Measurements from ENCODE around the gene CHMP1A. TPM values are rescaled to one million over a fixed set of nuclear protein-coding genes. Genes with fewer than 3 reads are reported as not detected.
"Not testable (repeated sequence)": the region's sequence is repeated elsewhere in the genome, so short reads cannot be mapped to it uniquely, and the experiment has no call there.

Gene CHMP1A
- total RNA-seq, 2 experiments from 2014 or later: 51.1 to 56.9 TPM

GRCh38 chr16:89636663-89637062 is 20.8 kb downstream of the CHMP1A start:
- no peaks in the 10 kb centered on the region for H3K9me3 Mint-ChIP-seq
- no peak for TF ChIP-seq CTCF (IDR thresholded peaks at IDR 0.05)
- DNase-seq (no peak), ATAC-seq (no peak)
- POLR2A ChIA-PET: no interaction called here
- peaks cover 4% of the 10 kb centered on the region for H3K27me3 Mint-ChIP-seq
- peaks cover 10% of the 10 kb centered on the region for H3K4me1 Mint-ChIP-seq (ENCODE audit: low read depth)
- CTCF ChIA-PET: no interaction called here
- intact Hi-C loops (cut with micrococcal nuclease): no loop called here
- no peak overlapping the region for H3K4me3 Mint-ChIP-seq
- H3K27ac Mint-ChIP-seq: no peak overlapping the region
- no peaks in the 10 kb centered on the region for H3K36me3 Mint-ChIP-seq (ENCODE audit: low read depth)

GRCh38 chr16:89634463-89635385 is 22.8 kb downstream of the CHMP1A start:
- H3K4me1 Mint-ChIP-seq (ENCODE audit: low read depth); H3K4me3 Mint-ChIP-seq; H3K36me3 Mint-ChIP-seq (ENCODE audit: low read depth); DNase-seq; CTCF ChIA-PET; H3K9me3 Mint-ChIP-seq; intact Hi-C loops (cut with micrococcal nuclease); ATAC-seq; POLR2A ChIA-PET; H3K27me3 Mint-ChIP-seq; H3K27ac Mint-ChIP-seq: not testable (repeated sequence)

GRCh38 chr16:89633064-89633631 is 24.4 kb downstream of the CHMP1A start:
- Mint-ChIP-seq H3K4me3 (no peak overlapping the region), H3K36me3 (ENCODE audit: low read depth) (no peaks in the 10 kb centered on the region), H3K27me3 (peaks cover 4% of the 10 kb centered on the region), H3K9me3 (no peaks in the 10 kb centered on the region), H3K27ac (no peak overlapping the region), H3K4me1 (ENCODE audit: low read depth) (no peaks in the 10 kb centered on the region)
- intact Hi-C loops (cut with micrococcal nuclease): no loop called here
- no peak for ATAC-seq
- no peak for DNase-seq
- POLR2A ChIA-PET: interaction anchor here (1.5 kb wide), 1 partner anchor 68 kb away, joined by 4 read pairs; no protein-coding TSS in a partner anchor
- no peak for TF ChIP-seq CTCF (IDR thresholded peaks at IDR 0.05)
- CTCF ChIA-PET: interaction anchor here (1.8 kb wide), 1 partner anchor 8 kb away, joined by 6 read pairs; no protein-coding TSS in a partner anchor

- Mint-ChIP-seq H3K4me3 (no peak overlapping the region), H3K36me3 (ENCODE audit: low read depth) (no peaks in the 10 kb centered on the region), H3K27me3 (no peaks in the 10 kb centered on the region), H3K9me3 (no peaks in the 10 kb centered on the region), H3K27ac (no peak overlapping the region), H3K4me1 (ENCODE audit: low read depth) (no peaks in the 10 kb centered on the region)
- ChIA-PET POLR2A (interaction anchor here (0.6 kb wide), 1 partner anchor 794 kb away, joined by 4 read pairs; no protein-coding TSS in a partner anchor), CTCF (no interaction called here)
- ATAC-seq: no peak
- TF ChIP-seq CTCF (IDR thresholded peaks at IDR 0.05): no peak
- no peak for DNase-seq
- intact Hi-C loops (cut with micrococcal nuclease): no loop called here
Measured at GRCh38 chr16:89629827-89630610, 27.5 kb downstream of the CHMP1A start.

Measured in activated CD8-positive, alpha-beta T cell treated with anti-CD3 and anti-CD28 coated beads for 36 hours (primary cell).